Activated B cell treated with CpG ODN at 0.5 μM for 24 hours (primary cell): ENCODE data around the gene SUCO. TPM values are rescaled to one million over a fixed set of nuclear protein-coding genes. Genes with fewer than 3 reads are reported as not detected.

ENCODE experiments used
- ATAC-seq: fragments of 200-7000 bp; cut with Tn5 transposase; one replicate; pipeline ENCODE4 v1.10.0; 2021; ENCODE audit warnings: low read depth, mild to moderate bottlenecking, moderate library complexity
- CTCF ChIA-PET: fragments of 350-600 bp; sonication (Branson Sonifier 250); formaldehyde crosslinking; loops from one replicate; lab custom pipeline; 2021; ENCODE audit warnings: antibody characterized with exemption; lab: Charles Lee
- POLR2A ChIA-PET: fragments of 350-600 bp; sonication (Branson Sonifier 250); formaldehyde crosslinking; loops from one replicate; lab custom pipeline; 2021; ENCODE audit warnings: antibody characterized with exemption; lab: Charles Lee
- DNase-seq: peaks from one replicate; pipeline ENCODE4 v3.0.0; 2022
- H3K27ac Mint-ChIP-seq: one replicate; pipeline ENCODE4 v1.8.0; 2020; ENCODE audit warnings: mixed read lengths
- H3K27me3 Mint-ChIP-seq: one replicate; pipeline ENCODE4 v1.8.0; 2021; ENCODE audit warnings: mixed read lengths
- H3K36me3 Mint-ChIP-seq: one replicate; pipeline ENCODE4 v1.8.0; 2021; ENCODE audit warnings: low read depth, mixed read lengths
- H3K4me1 Mint-ChIP-seq: one replicate; pipeline ENCODE4 v1.8.0; 2021; ENCODE audit warnings: mixed read lengths
- H3K4me3 Mint-ChIP-seq: one replicate; pipeline ENCODE4 v1.8.0; 2020; ENCODE audit warnings: mild to moderate bottlenecking, mixed read lengths
- H3K9me3 Mint-ChIP-seq: one replicate; pipeline ENCODE4 v1.8.0; 2020; ENCODE audit warnings: mixed read lengths
- intact Hi-C: fragments of 100-400 bp; cut with micrococcal nuclease; formaldehyde crosslinking; loops from one replicate; pipeline ENCODE4 v1.15.1; 2024
- total RNA-seq: library from RNA; stranded (reverse); gene quantifications from 2 replicates; pipeline ENCODE4 v1.2.3, GENCODE V29; 2022
- TF ChIP-seq, protein P1 (sequence below): fragments of 200-600 bp; IDR thresholded peaks from one replicate; pipeline ENCODE4 v1.8.0; 2022; ENCODE audit warnings: antibody characterized with exemption, mild to moderate bottlenecking

The SUCO gene
- total RNA-seq, 1 donor from 2014 or later: 47.1 TPM

DNA sequence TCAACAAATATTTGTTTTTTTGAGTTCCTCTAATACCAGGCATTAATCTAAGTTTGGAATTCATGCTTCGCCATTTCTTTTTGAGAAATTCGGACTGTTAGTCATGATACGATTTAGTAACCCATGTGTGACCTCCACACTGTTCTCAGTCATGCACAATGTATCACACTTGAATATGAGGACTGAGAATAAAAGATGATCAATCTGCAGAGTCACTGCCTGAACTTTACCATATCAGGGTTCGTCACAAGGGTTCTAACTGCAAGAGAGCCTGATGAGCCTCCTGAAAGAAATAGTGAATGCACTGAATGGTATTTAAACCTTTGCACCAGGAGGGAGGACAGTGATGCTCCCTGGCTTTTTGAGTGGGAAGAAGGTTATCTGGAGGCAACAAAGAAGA is 115.0 kb downstream of the SUCO start:
- Mint-ChIP-seq H3K27ac (no peak overlapping the region), H3K4me3 (no peak overlapping the region), H3K27me3 (peaks cover under 1% of the 10 kb centered on the region), H3K9me3 (no peaks in the 10 kb centered on the region), H3K4me1 (peaks cover 17% of the 10 kb centered on the region), H3K36me3 (no peaks in the 10 kb centered on the region)
- TF ChIP-seq, protein P1, sequence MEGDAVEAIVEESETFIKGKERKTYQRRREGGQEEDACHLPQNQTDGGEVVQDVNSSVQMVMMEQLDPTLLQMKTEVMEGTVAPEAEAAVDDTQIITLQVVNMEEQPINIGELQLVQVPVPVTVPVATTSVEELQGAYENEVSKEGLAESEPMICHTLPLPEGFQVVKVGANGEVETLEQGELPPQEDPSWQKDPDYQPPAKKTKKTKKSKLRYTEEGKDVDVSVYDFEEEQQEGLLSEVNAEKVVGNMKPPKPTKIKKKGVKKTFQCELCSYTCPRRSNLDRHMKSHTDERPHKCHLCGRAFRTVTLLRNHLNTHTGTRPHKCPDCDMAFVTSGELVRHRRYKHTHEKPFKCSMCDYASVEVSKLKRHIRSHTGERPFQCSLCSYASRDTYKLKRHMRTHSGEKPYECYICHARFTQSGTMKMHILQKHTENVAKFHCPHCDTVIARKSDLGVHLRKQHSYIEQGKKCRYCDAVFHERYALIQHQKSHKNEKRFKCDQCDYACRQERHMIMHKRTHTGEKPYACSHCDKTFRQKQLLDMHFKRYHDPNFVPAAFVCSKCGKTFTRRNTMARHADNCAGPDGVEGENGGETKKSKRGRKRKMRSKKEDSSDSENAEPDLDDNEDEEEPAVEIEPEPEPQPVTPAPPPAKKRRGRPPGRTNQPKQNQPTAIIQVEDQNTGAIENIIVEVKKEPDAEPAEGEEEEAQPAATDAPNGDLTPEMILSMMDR: no peak
- ChIA-PET POLR2A (no interaction called here), CTCF (no interaction called here)
- DNase-seq: no peak
- ATAC-seq: no peak
- intact Hi-C loops: no loop called here

DNA sequence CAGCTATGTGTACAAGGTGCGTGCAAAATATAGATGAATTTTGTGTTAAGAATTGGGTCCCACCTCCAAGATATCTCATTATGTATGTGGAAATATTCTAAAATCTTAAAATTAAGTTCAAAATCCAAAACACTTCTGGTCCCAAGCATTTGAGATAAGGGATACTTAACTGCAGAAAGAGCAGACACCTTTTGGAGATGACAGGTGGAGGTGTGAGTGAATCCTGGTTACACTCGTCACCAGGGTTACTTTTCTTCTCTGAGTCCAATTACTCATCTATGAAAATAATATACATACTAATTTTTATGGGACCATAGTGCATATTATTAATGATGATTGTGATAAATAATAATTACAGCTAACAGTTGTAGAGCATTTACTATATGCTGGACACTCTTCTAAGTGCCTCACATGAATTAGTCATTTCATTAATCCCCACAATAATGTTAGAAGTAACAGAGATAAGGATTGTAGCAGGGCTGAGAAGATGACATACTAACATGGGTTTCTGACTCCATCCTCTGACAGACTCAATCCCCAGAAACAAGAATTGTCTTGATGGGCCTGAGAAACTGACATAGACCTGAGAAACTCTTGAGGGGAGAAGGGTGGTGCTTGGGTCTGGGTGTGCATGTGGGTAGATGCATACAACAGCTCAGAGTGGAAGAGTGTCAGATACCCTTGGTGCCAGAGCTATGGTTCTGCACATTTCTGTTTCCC is 117.7 kb downstream of the SUCO start:
- ChIA-PET CTCF (no interaction called here), POLR2A (no interaction called here)
- Mint-ChIP-seq H3K9me3 (no peaks in the 10 kb centered on the region), H3K36me3 (no peaks in the 10 kb centered on the region), H3K27me3 (peaks cover 12% of the 10 kb centered on the region), H3K4me3 (no peak overlapping the region), H3K4me1 (no peaks in the 10 kb centered on the region), H3K27ac (no peak overlapping the region)
- intact Hi-C loops: no loop called here
- no peak for DNase-seq
- TF ChIP-seq, protein P1: no peak
- no peak for ATAC-seq

DNA sequence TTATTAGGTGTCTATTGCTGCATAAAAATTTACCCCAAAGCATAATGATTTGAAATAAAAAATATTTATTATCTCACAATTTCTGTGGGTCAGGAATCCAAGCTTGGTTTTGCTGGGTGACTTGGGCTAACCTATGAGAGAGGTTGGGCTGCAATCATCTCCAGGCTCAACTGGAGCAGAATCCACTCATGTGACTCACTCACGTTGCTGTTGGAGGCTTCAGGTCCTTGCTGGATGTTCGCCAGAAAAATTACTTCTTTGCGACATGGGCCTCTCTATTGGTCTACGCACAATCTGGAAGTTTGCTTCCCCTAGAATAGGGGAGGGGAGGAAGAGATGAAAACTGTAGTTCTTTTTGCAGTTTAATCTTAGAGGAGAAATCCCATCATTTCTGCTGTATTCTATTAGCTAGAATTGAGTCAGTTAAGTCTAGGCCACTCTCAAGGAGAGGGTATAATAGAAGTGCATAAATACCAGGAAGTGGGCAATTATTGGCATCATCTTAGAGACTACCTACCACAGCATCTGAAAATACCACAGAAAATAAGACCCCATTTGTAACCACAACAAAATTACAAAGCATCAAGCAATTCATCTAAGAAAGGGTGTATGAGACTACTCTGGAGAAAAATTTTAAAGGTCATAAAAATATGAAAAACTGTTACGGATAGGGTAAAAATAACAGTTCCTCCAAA is 120.2 kb downstream of the SUCO start:
- ChIA-PET POLR2A (no interaction called here), CTCF (no interaction called here)
- Mint-ChIP-seq H3K4me1 (no peaks in the 10 kb centered on the region), H3K4me3 (no peak overlapping the region), H3K9me3 (no peaks in the 10 kb centered on the region), H3K27me3 (peaks cover 15% of the 10 kb centered on the region), H3K27ac (no peak overlapping the region), H3K36me3 (no peaks in the 10 kb centered on the region)
- intact Hi-C loops: no loop called here
- TF ChIP-seq, protein P1: no peak
- ATAC-seq (no peak), DNase-seq (no peak)

DNA sequence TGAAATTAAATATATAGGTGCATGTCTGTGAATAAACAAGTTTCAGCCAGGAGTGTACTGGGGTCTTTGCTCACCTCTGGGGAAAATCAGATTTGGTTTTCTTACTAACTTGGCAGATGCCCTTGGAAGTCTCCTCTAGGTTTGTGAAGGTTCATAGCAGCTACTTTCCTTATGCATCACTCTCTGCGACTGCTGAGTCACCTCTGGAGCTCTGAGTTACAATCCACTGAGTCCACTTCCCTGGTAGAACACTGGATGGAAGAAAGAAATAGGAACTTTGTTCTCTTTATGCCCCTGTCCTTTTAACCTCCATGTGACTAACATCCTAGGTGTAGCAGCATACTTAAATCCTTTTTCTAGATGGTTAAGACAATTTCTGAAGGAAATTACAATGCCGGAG is 121.6 kb downstream of the SUCO start:
- Mint-ChIP-seq H3K27me3 (peaks cover 15% of the 10 kb centered on the region), H3K9me3 (no peaks in the 10 kb centered on the region), H3K36me3 (no peaks in the 10 kb centered on the region), H3K4me3 (no peak overlapping the region), H3K27ac (no peak overlapping the region), H3K4me1 (no peaks in the 10 kb centered on the region)
- no peak for ATAC-seq
- POLR2A ChIA-PET: no interaction called here
- CTCF ChIA-PET: no interaction called here
- DNase-seq: no peak
- TF ChIP-seq, protein P1: no peak
- intact Hi-C loops: no loop called here

DNA sequence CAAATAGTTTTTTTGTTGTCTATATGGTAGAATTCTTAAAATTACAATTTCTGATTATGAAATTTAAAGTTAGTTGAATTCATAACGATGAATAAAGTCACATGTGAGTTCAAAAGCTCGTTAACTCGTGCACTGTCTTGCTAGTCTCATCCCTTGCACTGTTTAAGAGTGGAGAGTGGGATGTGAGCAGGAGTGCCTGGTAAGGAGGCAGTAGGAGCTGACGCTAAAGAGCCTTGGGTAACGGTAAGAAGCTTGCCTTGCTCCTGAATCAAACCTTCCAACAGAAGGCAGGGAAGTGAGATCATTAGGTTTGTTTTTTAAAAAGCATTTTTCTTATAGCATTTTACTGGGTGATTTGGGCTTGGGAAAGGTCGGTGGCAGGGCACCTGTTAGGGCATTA is 123.6 kb downstream of the SUCO start:
- ATAC-seq (no peak), DNase-seq (no peak)
- no peaks in the 10 kb centered on the region for H3K36me3 Mint-ChIP-seq
- no peak overlapping the region for H3K4me3 Mint-ChIP-seq
- peaks cover 15% of the 10 kb centered on the region for H3K27me3 Mint-ChIP-seq
- intact Hi-C loops: no loop called here
- no peaks in the 10 kb centered on the region for H3K9me3 Mint-ChIP-seq
- H3K27ac Mint-ChIP-seq: no peak overlapping the region
- H3K4me1 Mint-ChIP-seq: no peaks in the 10 kb centered on the region
- TF ChIP-seq, protein P1: no peak
- ChIA-PET CTCF (no interaction called here), POLR2A (no interaction called here)
